ENCODE measurements around the gene DLK1.
A peak's percentile ranks its signal among the peaks of the same experiment; 100 is the strongest.

GRCh38 chr14:100708425-100709288, 18.0 kb upstream of the DLK1 start:
- TF ChIP-seq, protein P1, sequence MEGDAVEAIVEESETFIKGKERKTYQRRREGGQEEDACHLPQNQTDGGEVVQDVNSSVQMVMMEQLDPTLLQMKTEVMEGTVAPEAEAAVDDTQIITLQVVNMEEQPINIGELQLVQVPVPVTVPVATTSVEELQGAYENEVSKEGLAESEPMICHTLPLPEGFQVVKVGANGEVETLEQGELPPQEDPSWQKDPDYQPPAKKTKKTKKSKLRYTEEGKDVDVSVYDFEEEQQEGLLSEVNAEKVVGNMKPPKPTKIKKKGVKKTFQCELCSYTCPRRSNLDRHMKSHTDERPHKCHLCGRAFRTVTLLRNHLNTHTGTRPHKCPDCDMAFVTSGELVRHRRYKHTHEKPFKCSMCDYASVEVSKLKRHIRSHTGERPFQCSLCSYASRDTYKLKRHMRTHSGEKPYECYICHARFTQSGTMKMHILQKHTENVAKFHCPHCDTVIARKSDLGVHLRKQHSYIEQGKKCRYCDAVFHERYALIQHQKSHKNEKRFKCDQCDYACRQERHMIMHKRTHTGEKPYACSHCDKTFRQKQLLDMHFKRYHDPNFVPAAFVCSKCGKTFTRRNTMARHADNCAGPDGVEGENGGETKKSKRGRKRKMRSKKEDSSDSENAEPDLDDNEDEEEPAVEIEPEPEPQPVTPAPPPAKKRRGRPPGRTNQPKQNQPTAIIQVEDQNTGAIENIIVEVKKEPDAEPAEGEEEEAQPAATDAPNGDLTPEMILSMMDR (optimal IDR thresholded peaks at IDR 0.05 in 1 of 3, IDR thresholded peaks at IDR 0.05 in 1 of 3, conservative IDR thresholded peaks at IDR 0.05 in 1 of 3; ENCODE audit: extremely low read depth in 1 of 3, insufficient read depth in 2 of 3, low read length in 3 of 3) = peak; percentile 27 to 67 (median 62)
- TF ChIP-seq EZH2 (IDR thresholded peaks at IDR 0.05; ENCODE audit: low read length) = no peak
